ENCODE measurements around the gene ENO2.
A peak's percentile ranks its signal among the peaks of the same experiment; 100 is the strongest.

ENO2 gene

GRCh38 chr12:6868211-6869048 is 46.0 kb upstream of the ENO2 start:
- TF ChIP-seq EP300 (IDR thresholded peaks at IDR 0.05; ENCODE audit: borderline replicate concordance) (no peak), ZBTB7A (IDR thresholded peaks at IDR 0.05; ENCODE audit: low read depth) (0 out of 2 replicates have a peak, but pooled peaks have one; percentile 14), CREB1 (IDR thresholded peaks at IDR 0.05; ENCODE audit: low read depth) (no peak)

GRCh38 chr12:6869049-6870021 is 45.0 kb upstream of the ENO2 start:
- TF ChIP-seq FOXM1 (IDR thresholded peaks at IDR 0.05; ENCODE audit: borderline replicate concordance, low read depth) (no peak), ZBTB7A (IDR thresholded peaks at IDR 0.05; ENCODE audit: low read depth) (no peak), TEAD4 (IDR thresholded peaks at IDR 0.05) (no peak), CREB1 (IDR thresholded peaks at IDR 0.05; ENCODE audit: low read depth) (no peak), RAD21 (IDR thresholded peaks at IDR 0.05; ENCODE audit: low read depth) (peak; percentile 64), CEBPB (IDR thresholded peaks at IDR 0.05) (no peak)

- TF ChIP-seq NFIC (IDR thresholded peaks at IDR 0.05) (no peak), CEBPB (IDR thresholded peaks at IDR 0.05) (no peak), YY1 (IDR thresholded peaks at IDR 0.05; ENCODE audit: low read depth) (0 out of 2 replicates have a peak, but pooled peaks have one; percentile 13)
These were observed 43.1 kb upstream of the ENO2 start for GRCh38 chr12:6871052-6871957.

DNA sequence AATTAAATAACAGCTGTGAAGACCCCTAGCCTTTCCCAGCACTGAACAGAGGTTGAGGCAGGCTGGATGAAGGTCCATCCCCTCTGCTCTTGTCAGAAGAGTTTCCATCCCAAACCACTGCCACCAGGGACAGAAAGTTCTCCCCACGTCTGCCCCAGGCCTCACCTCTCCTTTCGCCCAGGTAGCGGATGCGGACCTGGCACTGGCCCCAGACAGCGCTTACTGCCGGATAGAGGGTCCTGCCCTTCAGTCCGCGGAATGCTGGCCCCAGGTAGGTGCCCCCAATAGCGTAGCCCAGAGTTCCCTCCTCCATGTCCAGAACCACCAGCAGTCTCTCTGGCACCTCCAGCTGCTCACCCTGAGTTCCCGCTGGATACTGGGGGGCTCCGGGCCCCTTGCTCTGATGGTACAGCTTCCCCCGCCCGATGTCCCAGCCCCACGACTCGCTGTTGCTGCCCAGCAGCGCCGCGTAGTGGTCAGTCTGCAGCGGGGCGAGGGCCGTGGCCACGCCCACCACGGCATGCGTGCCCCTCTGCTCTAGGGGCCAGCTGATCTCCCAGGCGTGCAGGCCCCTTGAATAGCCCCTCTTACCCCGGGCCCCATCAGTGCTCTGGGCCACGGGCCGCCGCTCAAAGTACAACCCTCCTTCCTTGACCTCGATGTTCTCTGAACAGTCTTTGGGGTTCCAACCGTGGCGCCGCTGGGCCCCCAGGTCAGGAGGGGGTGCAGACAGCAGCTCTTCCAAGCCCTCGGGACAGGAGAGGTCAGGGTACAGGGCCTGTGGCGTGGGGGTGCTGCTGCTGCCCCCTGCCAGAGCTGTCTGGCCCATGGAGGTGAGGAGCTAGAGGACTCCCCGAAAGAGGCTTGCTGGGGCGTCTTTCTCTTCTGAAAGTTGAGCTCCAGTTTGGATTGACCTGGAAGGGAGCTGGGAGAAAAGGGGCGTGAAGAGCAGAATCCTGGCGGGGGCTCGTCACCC is 42.0 kb upstream of the ENO2 start:
- TF ChIP-seq CREB1 (IDR thresholded peaks at IDR 0.05; ENCODE audit: low read depth) (no peak), FOXM1 (IDR thresholded peaks at IDR 0.05; ENCODE audit: borderline replicate concordance, low read depth) (no peak), REST (IDR thresholded peaks at IDR 0.05; ENCODE audit: low read depth) (no peak), USF1 (IDR thresholded peaks at IDR 0.05) (peak; percentile 41; the same call in 1 of the 2 replicates), NFIC (IDR thresholded peaks at IDR 0.05) (no peak), ZBTB7A (IDR thresholded peaks at IDR 0.05; ENCODE audit: low read depth) (peak; percentile 87), EP300 (IDR thresholded peaks at IDR 0.05; ENCODE audit: borderline replicate concordance) (no peak), TAF1 (IDR thresholded peaks at IDR 0.05; ENCODE audit: low read depth) (no peak; the same call in 1 of the 2 replicates), YY1 (IDR thresholded peaks at IDR 0.05; ENCODE audit: low read depth) (peak; percentile 41), MAX (IDR thresholded peaks at IDR 0.05) (peak; percentile 68), TEAD4 (IDR thresholded peaks at IDR 0.05) (peak; percentile 52; the same call in 1 of the 2 replicates), EGR1 (IDR thresholded peaks at IDR 0.05) (no peak), TCF12 (IDR thresholded peaks at IDR 0.05; ENCODE audit: low read depth) (peak; percentile 43; the same call in 1 of the 2 replicates), RAD21 (IDR thresholded peaks at IDR 0.05; ENCODE audit: low read depth) (peak; percentile 48; the same call in 1 of the 2 replicates), CEBPB (IDR thresholded peaks at IDR 0.05) (no peak)

GRCh38 chr12:6873094-6874014 is 41.0 kb upstream of the ENO2 start, which contains the start of gene SPSB2:
SPSB2 (minus strand) TSS chr12:6873303; CDS start chr12:6872901, 402 bp downstream.
- TF ChIP-seq REST (IDR thresholded peaks at IDR 0.05; ENCODE audit: low read depth) (no peak), TCF12 (IDR thresholded peaks at IDR 0.05; ENCODE audit: low read depth) (no peak; the same call in 1 of the 2 replicates), EGR1 (IDR thresholded peaks at IDR 0.05) (peak; percentile 58; the same call in 1 of the 2 replicates), TEAD4 (IDR thresholded peaks at IDR 0.05) (0 out of 2 replicates have a peak, but pooled peaks have one; percentile 4), RAD21 (IDR thresholded peaks at IDR 0.05; ENCODE audit: low read depth) (no peak), CREB1 (IDR thresholded peaks at IDR 0.05; ENCODE audit: low read depth) (no peak), MAX (IDR thresholded peaks at IDR 0.05) (no peak; the same call in 1 of the 2 replicates), TAF1 (IDR thresholded peaks at IDR 0.05; ENCODE audit: low read depth) (peak; percentile 81), YY1 (IDR thresholded peaks at IDR 0.05; ENCODE audit: low read depth) (0 out of 2 replicates have a peak, but pooled peaks have one; percentile 12), CEBPB (IDR thresholded peaks at IDR 0.05) (no peak), USF1 (IDR thresholded peaks at IDR 0.05) (no peak), ZBTB7A (IDR thresholded peaks at IDR 0.05; ENCODE audit: low read depth) (peak; percentile 79; the same call in 1 of the 2 replicates), NFIC (IDR thresholded peaks at IDR 0.05) (peak; percentile 17; the same call in 1 of the 2 replicates)
